Lower leg skin (tissue), 3 donors: ENCODE results near the gene SEMA6D.

ENCODE experiments used
- POLR2A ChIP-seq, 2 donors: fragments of 450-650 bp; IDR thresholded peaks; one replicate each; pipeline ENCODE4 v1.6.1; 2016 to 2017; ENCODE audit warnings: antibody characterized with exemption in 2 of 2, mild to moderate bottlenecking in 1 of 2, moderate library complexity in 1 of 2
- TF ChIP-seq, protein P1 (sequence below), 3 donors: fragments of 450-650 bp; IDR thresholded peaks; one replicate each; pipeline ENCODE4 v1.5.1; 2016; ENCODE audit warnings: antibody characterized with exemption in 3 of 3, mild to moderate bottlenecking in 3 of 3, moderate library complexity in 2 of 3

DNA sequence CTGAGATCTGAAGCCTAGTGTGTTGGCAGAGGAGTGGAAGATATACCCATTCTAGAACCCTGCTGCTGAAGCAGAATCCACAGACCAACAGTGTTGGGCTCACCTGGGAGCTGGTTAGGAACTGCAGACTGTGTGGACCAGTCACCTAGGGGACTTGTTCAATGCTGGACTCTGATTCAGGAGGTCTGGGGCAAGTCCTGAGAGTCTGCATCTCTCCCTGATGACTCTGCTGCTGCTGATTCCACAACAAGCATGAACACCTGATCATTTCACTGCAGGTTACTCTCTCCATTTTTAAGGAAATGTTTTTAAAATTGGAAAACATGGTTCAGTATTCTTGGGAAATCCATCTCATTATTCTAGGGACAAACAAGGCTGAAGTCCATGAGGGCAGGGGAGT, 84.9 kb downstream of the SEMA6D start:
- TF ChIP-seq, protein P1, sequence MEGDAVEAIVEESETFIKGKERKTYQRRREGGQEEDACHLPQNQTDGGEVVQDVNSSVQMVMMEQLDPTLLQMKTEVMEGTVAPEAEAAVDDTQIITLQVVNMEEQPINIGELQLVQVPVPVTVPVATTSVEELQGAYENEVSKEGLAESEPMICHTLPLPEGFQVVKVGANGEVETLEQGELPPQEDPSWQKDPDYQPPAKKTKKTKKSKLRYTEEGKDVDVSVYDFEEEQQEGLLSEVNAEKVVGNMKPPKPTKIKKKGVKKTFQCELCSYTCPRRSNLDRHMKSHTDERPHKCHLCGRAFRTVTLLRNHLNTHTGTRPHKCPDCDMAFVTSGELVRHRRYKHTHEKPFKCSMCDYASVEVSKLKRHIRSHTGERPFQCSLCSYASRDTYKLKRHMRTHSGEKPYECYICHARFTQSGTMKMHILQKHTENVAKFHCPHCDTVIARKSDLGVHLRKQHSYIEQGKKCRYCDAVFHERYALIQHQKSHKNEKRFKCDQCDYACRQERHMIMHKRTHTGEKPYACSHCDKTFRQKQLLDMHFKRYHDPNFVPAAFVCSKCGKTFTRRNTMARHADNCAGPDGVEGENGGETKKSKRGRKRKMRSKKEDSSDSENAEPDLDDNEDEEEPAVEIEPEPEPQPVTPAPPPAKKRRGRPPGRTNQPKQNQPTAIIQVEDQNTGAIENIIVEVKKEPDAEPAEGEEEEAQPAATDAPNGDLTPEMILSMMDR (IDR thresholded peaks at IDR 0.05): no peak
- no peak for TF ChIP-seq POLR2A (IDR thresholded peaks at IDR 0.05)
